Ectodermal cell (in vitro differentiated cells): ENCODE results near the gene OR14C36. TPM values are rescaled to one million over a fixed set of nuclear protein-coding genes. Genes with fewer than 3 reads are reported as not detected.
"Not testable (repeated sequence)": the region's sequence is repeated elsewhere in the genome, so short reads cannot be mapped to it uniquely, and the experiment has no call there.

Source experiments
- H3K27ac ChIP-seq: 2 replicates; pipeline ENCODE4 v1.7.0; 2013; ENCODE audit warnings: mild to moderate bottlenecking, low read depth, low read length; ENCODE audit not compliant: insufficient read depth, poor library complexity, severe bottlenecking
- H3K27me3 ChIP-seq: 2 replicates; pipeline ENCODE4 v1.7.0; 2013; ENCODE audit warnings: mild to moderate bottlenecking, low read length; ENCODE audit not compliant: insufficient read depth, control insufficient read depth, poor library complexity, severe bottlenecking
- H3K36me3 ChIP-seq: one replicate; pipeline ENCODE4 v1.7.0; 2013; ENCODE audit warnings: low read length; ENCODE audit not compliant: control insufficient read depth, insufficient read depth
- H3K4me1 ChIP-seq: one replicate; pipeline ENCODE4 v1.7.0; 2013; ENCODE audit warnings: low read length; ENCODE audit not compliant: control insufficient read depth, insufficient read depth
- H3K4me3 ChIP-seq: 2 replicates; pipeline ENCODE4 v1.7.0; 2013; ENCODE audit warnings: low read depth, low read length, control low read depth; ENCODE audit not compliant: insufficient read depth
- H3K9me3 ChIP-seq: 2 replicates; pipeline ENCODE4 v1.7.0; 2013; ENCODE audit warnings: mild to moderate bottlenecking, low read length, moderate library complexity; ENCODE audit not compliant: control insufficient read depth
- WGBS, 2 experiments: methylation state at CpG; one replicate each; pipeline ENCODE4 v1.1.7; 2013; ENCODE audit warnings: missing lambda C conversion rate in 2 of 2; 5-methylcytosine and 5-hydroxymethylcytosine counted together
- polyA plus RNA-seq, 4 experiments: library from polyadenylated mRNA; stranded (reverse); fragments of 50-300 nt; gene quantifications; one replicate each; pipeline ENCODE4 v1.2.3, GENCODE V29; 2013

The OR14C36 gene
- polyA plus RNA-seq (2013, experiment 1 of 4): not detected
- polyA plus RNA-seq (2013, experiment 2 of 4): not detected
- not detected for polyA plus RNA-seq (2013, experiment 3 of 4)
- not detected for polyA plus RNA-seq (2013, experiment 4 of 4)

GRCh38 chr1:248348475-248348874 is at the start of gene OR14C36:
TSS of gene OR14C36 (plus strand) at chr1:248348775. CDS start at chr1:248348775, 0 bp downstream.
- H3K9me3 ChIP-seq: peaks cover 3% of the 10 kb centered on the region
- no peaks in the 10 kb centered on the region for H3K36me3 ChIP-seq
- H3K27ac ChIP-seq: no peak within 1 kb of the TSS
- no peaks in the 10 kb centered on the region for H3K27me3 ChIP-seq
- H3K4me3 ChIP-seq: no peak within 1 kb of the TSS
- H3K4me1 ChIP-seq: no peaks in the 10 kb centered on the region
- WGBS, 2 experiments: 62 to 71% methylated on average over 3 to 4 of the region's 4 CpGs

GRCh38 chr1:248303324-248303723 is 45.3 kb upstream of the OR14C36 start, which contains the start of gene OR2T12:
TSS of gene OR2T12 (minus strand) at chr1:248303424. CDS start at chr1:248295578, 7,846 bp downstream.
- no peaks in the 10 kb centered on the region for H3K27me3 ChIP-seq
- WGBS, 2 experiments: 91% methylated on average over 1 of the region's 1 CpG; no CpG with 5 or more reads in 1 of the 2 experiments
- no peak within 1 kb of the TSS for H3K27ac ChIP-seq
- peaks cover 13% of the 10 kb centered on the region for H3K9me3 ChIP-seq
- no peaks in the 10 kb centered on the region for H3K36me3 ChIP-seq
- no peaks in the 10 kb centered on the region for H3K4me1 ChIP-seq
- no peak within 1 kb of the TSS for H3K4me3 ChIP-seq

GRCh38 chr1:248305672-248306071 is 42.9 kb upstream of the OR14C36 start:
- not testable (repeated sequence) for H3K4me1 ChIP-seq, H3K36me3 ChIP-seq, H3K4me3 ChIP-seq, H3K27me3 ChIP-seq, H3K27ac ChIP-seq
- WGBS, 2 experiments: 72 to 81% methylated on average over 8 to 9 of the region's 9 CpGs
- peaks cover 13% of the 10 kb centered on the region for H3K9me3 ChIP-seq

- WGBS, 2 experiments: 83 to 85% methylated on average over 19 of the region's 19 CpGs
- H3K9me3 ChIP-seq: peaks cover 12% of the 10 kb centered on the region
Measured at GRCh38 chr1:248306103-248306502, 42.5 kb upstream of the OR14C36 start.

GRCh38 chr1:248306740-248307139 is 41.8 kb upstream of the OR14C36 start:
- 76 to 78% methylated on average over 14 to 15 of the region's 15 CpGs for WGBS, 2 experiments
- not testable (repeated sequence) for H3K4me3 ChIP-seq, H3K27me3 ChIP-seq, H3K36me3 ChIP-seq, H3K4me1 ChIP-seq, H3K27ac ChIP-seq
- H3K9me3 ChIP-seq: peaks cover 10% of the 10 kb centered on the region

More at GRCh38 chr1:248306103-248306502, 42.5 kb upstream of the OR14C36 start:
- Histone ChIP-seq H3K36me3 (no peaks in the 10 kb centered on the region), H3K27me3 (no peaks in the 10 kb centered on the region), H3K4me3 (no peak overlapping the region), H3K4me1 (no peaks in the 10 kb centered on the region), H3K27ac (no peak overlapping the region)

- 83 to 85% methylated on average over 11 of the region's 11 CpGs for WGBS, 2 experiments
- no peak overlapping the region for H3K27ac ChIP-seq
- no peaks in the 10 kb centered on the region for H3K36me3 ChIP-seq
- no peaks in the 10 kb centered on the region for H3K4me1 ChIP-seq
- no peak overlapping the region for H3K4me3 ChIP-seq
- no peaks in the 10 kb centered on the region for H3K27me3 ChIP-seq
- H3K9me3 ChIP-seq: peaks cover 16% of the 10 kb centered on the region
Measured at GRCh38 chr1:248316796-248317195, 31.8 kb upstream of the OR14C36 start.

GRCh38 chr1:248324468-248324867 is 24.1 kb upstream of the OR14C36 start, which contains the start of gene OR2M7:
TSS of gene OR2M7 (minus strand) at chr1:248324568. CDS start at chr1:248324568, 0 bp downstream.
- no peaks in the 10 kb centered on the region for H3K27me3 ChIP-seq
- H3K4me3 ChIP-seq: no peak within 1 kb of the TSS

GRCh38 chr1:248343451-248343850 is 5.1 kb upstream of the OR14C36 start:
- H3K27ac ChIP-seq: no peak overlapping the region
- no peaks in the 10 kb centered on the region for H3K4me1 ChIP-seq
- H3K27me3 ChIP-seq: no peaks in the 10 kb centered on the region
- peaks cover 6% of the 10 kb centered on the region for H3K9me3 ChIP-seq
- no peak overlapping the region for H3K4me3 ChIP-seq
- no peaks in the 10 kb centered on the region for H3K36me3 ChIP-seq
- WGBS, 2 experiments: 40 to 54% methylated on average over 1 to 2 of the region's 3 CpGs

More at GRCh38 chr1:248324468-248324867, 24.1 kb upstream of the OR14C36 start, which contains the start of gene OR2M7:
- WGBS, 2 experiments: 60% methylated on average over 1 of the region's 1 CpG; no CpG with 5 or more reads in 1 of the 2 experiments
- Histone ChIP-seq H3K9me3 (peaks cover 11% of the 10 kb centered on the region), H3K4me1 (no peaks in the 10 kb centered on the region), H3K27ac (no peak within 1 kb of the TSS), H3K36me3 (no peaks in the 10 kb centered on the region)

- 32 to 58% methylated on average over 2 to 3 of the region's 3 CpGs for WGBS, 2 experiments
- H3K9me3 ChIP-seq: peaks cover 15% of the 10 kb centered on the region
- H3K27me3 ChIP-seq: no peaks in the 10 kb centered on the region
- H3K4me3 ChIP-seq: no peak overlapping the region
- no peaks in the 10 kb centered on the region for H3K36me3 ChIP-seq
- no peak overlapping the region for H3K27ac ChIP-seq
- no peaks in the 10 kb centered on the region for H3K4me1 ChIP-seq
Measured at GRCh38 chr1:248359415-248359814, 10.8 kb downstream of the OR14C36 start.

GRCh38 chr1:248361121-248361715 is 12.6 kb downstream of the OR14C36 start, which contains the start of gene OR2T4:
TSS of gene OR2T4 (plus strand) at chr1:248361665. CDS start at chr1:248361665, 0 bp downstream.
- no peak within 1 kb of the TSS for H3K4me3 ChIP-seq
- H3K4me1 ChIP-seq: no peaks in the 10 kb centered on the region
- H3K27ac ChIP-seq: no peak within 1 kb of the TSS
- peaks cover 15% of the 10 kb centered on the region for H3K9me3 ChIP-seq
- H3K27me3 ChIP-seq: no peaks in the 10 kb centered on the region
- no peaks in the 10 kb centered on the region for H3K36me3 ChIP-seq
- WGBS, 2 experiments: 29 to 36% methylated on average over 3 of the region's 3 CpGs
